Esophagus (tissue), 2 donors: ENCODE results near the gene PBXIP1. TPM values are rescaled to one million over a fixed set of nuclear protein-coding genes. Genes with fewer than 3 reads are reported as not detected.
A peak's percentile ranks its signal among the peaks of the same experiment; 100 is the strongest.

Experiments
- H3K27ac ChIP-seq, 2 donors: one replicate each; pipeline ENCODE4 v1.5.1; 2013; ENCODE audit warnings: low read depth in 2 of 2, mild to moderate bottlenecking in 2 of 2, inconsistent platforms in 1 of 2, low read length in 1 of 2, moderate library complexity in 1 of 2
- H3K27me3 ChIP-seq, 2 donors: one replicate each; pipeline ENCODE4 v1.6.1; 2013; ENCODE audit warnings: low read length in 2 of 2, control low read depth in 1 of 2, mild to moderate bottlenecking in 1 of 2; ENCODE audit not compliant: insufficient read depth in 2 of 2, control insufficient read depth in 1 of 2
- H3K36me3 ChIP-seq, 2 donors: one replicate each; pipeline ENCODE4 v1.6.1; 2013; ENCODE audit warnings: low read length in 1 of 2; ENCODE audit not compliant: control insufficient read depth in 2 of 2, insufficient read depth in 2 of 2
- H3K4me1 ChIP-seq, 2 donors: one replicate each; pipeline ENCODE4 v1.6.1; 2013; ENCODE audit warnings: low read length in 1 of 2; ENCODE audit not compliant: control insufficient read depth in 2 of 2, insufficient read depth in 2 of 2
- H3K4me3 ChIP-seq, 2 donors: one replicate each; pipeline ENCODE4 v1.5.1; 2013; ENCODE audit warnings: low read length in 2 of 2, mild to moderate bottlenecking in 2 of 2, low read depth in 1 of 2, moderate library complexity in 1 of 2
- H3K9me3 ChIP-seq, 2 donors: one replicate each; pipeline ENCODE4 v1.6.1; 2013; ENCODE audit warnings: mild to moderate bottlenecking in 2 of 2, low read depth in 1 of 2, low read length in 1 of 2, moderate library complexity in 1 of 2; ENCODE audit not compliant: control insufficient read depth in 2 of 2, insufficient read depth in 1 of 2
- WGBS, 2 donors: extraction: QIAGEN DNeasy Blood & Tissue Kit; methylation state at CpG; one replicate each; pipeline ENCODE4 v1.1.7; 2013; 5-methylcytosine and 5-hydroxymethylcytosine counted together
- polyA plus RNA-seq, 2 donors: library from polyadenylated mRNA; stranded (reverse); fragments of 200-250 nt; gene quantifications; one replicate each; pipeline ENCODE4 v1.2.3, GENCODE V29; 2013
- donor health status: healthy with polysubstance abuse.
- donor health status: Bipolar disorder and iron deficiency.

PBXIP1 gene
- polyA plus RNA-seq, 2 donors = 18.3 to 25.7 TPM

GRCh38 chr1:154959426-154959780 lies 3.5 kb upstream of the PBXIP1 start:
- H3K4me3 ChIP-seq = no peak overlapping the region
- H3K27ac ChIP-seq = no peak overlapping the region
- H3K4me1 ChIP-seq = peaks cover 11 to 12% of the 10 kb centered on the region in 2 donors
- H3K36me3 ChIP-seq = peaks cover 3 to 22% of the 10 kb centered on the region in 2 donors
- 87 to 89% methylated on average over 7 of the region's 7 CpGs for WGBS, 2 donors
- H3K27me3 ChIP-seq = no peaks in the 10 kb centered on the region
- no peaks in the 10 kb centered on the region for H3K9me3 ChIP-seq

GRCh38 chr1:154958681-154959425 lies 3.0 kb upstream of the PBXIP1 start:
- Histone ChIP-seq H3K9me3 (no peaks in the 10 kb centered on the region), H3K4me1 (peaks cover 11 to 12% of the 10 kb centered on the region in 2 donors), H3K27me3 (no peaks in the 10 kb centered on the region), H3K36me3 (peaks cover 3 to 21% of the 10 kb centered on the region in 2 donors), H3K4me3 (no peak overlapping the region), H3K27ac (no peak overlapping the region)
- WGBS, 2 donors = 88 to 90% methylated on average over 16 of the region's 16 CpGs

- 64 to 74% methylated on average over 2 of the region's 2 CpGs for WGBS, 2 donors
- peaks cover 3 to 15% of the 10 kb centered on the region in 2 donors for H3K36me3 ChIP-seq
- H3K4me1 ChIP-seq = peaks cover 11 to 13% of the 10 kb centered on the region in 2 donors
- no peak overlapping the region for H3K27ac ChIP-seq
- H3K9me3 ChIP-seq = no peaks in the 10 kb centered on the region
- no peak overlapping the region for H3K4me3 ChIP-seq
- H3K27me3 ChIP-seq = no peaks in the 10 kb centered on the region
Measured at GRCh38 chr1:154958036-154958435, 2.1 kb upstream of the PBXIP1 start.

- Histone ChIP-seq H3K4me3 (no peak overlapping the region), H3K27ac (peak overlapping the region; percentile 11 to 91), H3K36me3 (peaks cover 3 to 14% of the 10 kb centered on the region in 2 donors), H3K9me3 (no peaks in the 10 kb centered on the region), H3K27me3 (no peaks in the 10 kb centered on the region), H3K4me1 (peaks cover 8 to 14% of the 10 kb centered on the region in 2 donors)
- 39 to 40% methylated on average over 9 of the region's 9 CpGs for WGBS, 2 donors
Measured at GRCh38 chr1:154957091-154957657, 1.3 kb upstream of the PBXIP1 start.

GRCh38 chr1:154956544-154956941 lies 644 bp upstream of the PBXIP1 start:
- Histone ChIP-seq H3K9me3 (no peaks in the 10 kb centered on the region), H3K27ac (peak overlapping the region; percentile 46 to 91), H3K4me1 (peaks cover 8 to 14% of the 10 kb centered on the region in 2 donors), H3K36me3 (peaks cover 3 to 14% of the 10 kb centered on the region in 2 donors), H3K27me3 (no peaks in the 10 kb centered on the region), H3K4me3 (peak overlapping the region; percentile 34 to 68)
- 8 to 13% methylated on average over 6 of the region's 6 CpGs for WGBS, 2 donors

GRCh38 chr1:154955039-154955717 lies 721 bp downstream of the PBXIP1 start:
- Histone ChIP-seq H3K4me3 (peak overlapping the region; percentile 42 to 68), H3K36me3 (peaks cover 3 to 25% of the 10 kb centered on the region in 2 donors), H3K9me3 (no peaks in the 10 kb centered on the region), H3K27ac (peak overlapping the region; percentile 76 to 91), H3K27me3 (no peaks in the 10 kb centered on the region), H3K4me1 (peaks cover 8 to 14% of the 10 kb centered on the region in 2 donors)
- 12 to 19% methylated on average over 4 of the region's 4 CpGs for WGBS, 2 donors

GRCh38 chr1:154954541-154954940 lies 1.4 kb downstream of the PBXIP1 start:
- Histone ChIP-seq H3K4me3 (peak overlapping the region in 1 of 2 donors; percentile 68), H3K9me3 (no peaks in the 10 kb centered on the region), H3K4me1 (peaks cover 8 to 14% of the 10 kb centered on the region in 2 donors), H3K27ac (peak overlapping the region in 1 of 2 donors; percentile 91), H3K36me3 (peaks cover 3 to 22% of the 10 kb centered on the region in 2 donors), H3K27me3 (no peaks in the 10 kb centered on the region)
- 53 to 71% methylated on average over 3 of the region's 3 CpGs for WGBS, 2 donors

GRCh38 chr1:154953611-154954038 lies 2.3 kb downstream of the PBXIP1 start:
- Histone ChIP-seq H3K4me1 (peaks cover 8 to 14% of the 10 kb centered on the region in 2 donors), H3K27ac (no peak overlapping the region), H3K36me3 (peaks cover 0 to 13% of the 10 kb centered on the region in 2 donors), H3K4me3 (no peak overlapping the region), H3K27me3 (no peaks in the 10 kb centered on the region), H3K9me3 (no peaks in the 10 kb centered on the region)
- WGBS, 2 donors = 61 to 69% methylated on average over 2 of the region's 2 CpGs

- peaks cover 0 to 19% of the 10 kb centered on the region in 2 donors for H3K36me3 ChIP-seq
- H3K4me3 ChIP-seq = no peak overlapping the region
- H3K4me1 ChIP-seq = peaks cover 8 to 14% of the 10 kb centered on the region in 2 donors
- H3K9me3 ChIP-seq = no peaks in the 10 kb centered on the region
- WGBS, 2 donors = 77 to 80% methylated on average over 6 of the region's 6 CpGs
- H3K27me3 ChIP-seq = no peaks in the 10 kb centered on the region
- H3K27ac ChIP-seq = peak overlapping the region in 1 of 2 donors; percentile 23
Measured at GRCh38 chr1:154952664-154953063, 3.2 kb downstream of the PBXIP1 start.
